ENCODE results near the gene CFDP1.
"Not testable (repeated sequence)": the region's sequence is repeated elsewhere in the genome, so short reads cannot be mapped to it uniquely, and the experiment has no call there.

Gene CFDP1

DNA sequence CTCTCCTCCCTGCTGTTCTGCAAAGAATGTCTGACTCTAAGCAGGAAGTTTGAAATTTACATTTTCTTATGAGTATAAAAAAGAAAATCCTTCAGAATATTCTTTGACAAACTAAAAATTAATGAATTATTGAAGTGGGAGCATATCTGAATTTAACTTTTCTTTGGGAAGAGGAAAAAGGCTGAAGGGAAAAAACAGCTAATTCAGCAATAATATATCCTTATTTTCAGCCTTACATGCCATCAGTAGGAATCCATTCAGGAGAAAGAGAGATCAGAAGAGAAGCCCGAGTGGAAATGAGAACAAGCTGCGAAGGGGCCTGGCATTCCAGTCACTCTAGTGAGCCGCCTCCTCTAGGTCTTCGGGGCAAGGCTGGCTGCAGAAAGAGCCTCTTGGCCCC lies 140.1 kb downstream of the CFDP1 start:
- no peak for DNase-seq (ENCODE audit: low read depth)

DNA sequence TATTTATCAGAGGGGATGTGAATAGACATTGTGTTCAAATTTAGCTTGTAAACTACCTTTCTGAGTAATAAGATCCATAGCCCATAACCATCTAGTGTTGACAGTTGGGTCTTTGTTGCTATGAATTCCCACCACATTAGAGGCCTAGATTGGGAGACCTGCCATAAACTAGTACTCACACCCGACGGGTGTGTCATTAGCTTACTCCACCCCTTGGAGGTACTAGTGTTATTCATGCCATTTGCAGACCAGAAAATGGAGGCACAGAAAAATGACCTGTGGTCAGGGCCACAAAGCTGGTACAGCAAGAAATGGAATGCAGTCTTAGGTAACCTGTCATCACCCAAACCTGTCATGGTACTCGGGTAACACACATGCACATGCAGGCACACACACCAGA lies 140.6 kb downstream of the CFDP1 start:
- no peak for DNase-seq (ENCODE audit: low read depth)

DNA sequence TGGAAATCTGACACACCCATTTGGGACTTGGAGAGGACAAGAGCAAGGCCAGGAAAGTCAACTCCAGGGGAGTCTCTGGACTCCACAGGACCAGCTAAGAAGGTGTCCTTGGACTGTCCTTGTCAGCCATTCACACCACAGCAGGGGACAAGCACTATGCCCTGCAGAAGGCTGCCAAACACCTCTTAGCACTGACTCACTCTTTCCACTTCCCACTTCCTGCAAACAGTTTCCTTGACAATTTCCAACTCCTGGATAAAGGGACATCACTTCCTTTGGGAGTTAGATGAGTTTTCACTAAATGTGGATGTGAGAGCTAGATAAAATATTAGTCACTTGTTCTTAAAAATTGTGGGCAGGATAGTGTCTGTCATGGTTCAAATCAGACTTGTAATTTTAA lies 144.1 kb downstream of the CFDP1 start:
- no peak for DNase-seq (ENCODE audit: low read depth)

DNA sequence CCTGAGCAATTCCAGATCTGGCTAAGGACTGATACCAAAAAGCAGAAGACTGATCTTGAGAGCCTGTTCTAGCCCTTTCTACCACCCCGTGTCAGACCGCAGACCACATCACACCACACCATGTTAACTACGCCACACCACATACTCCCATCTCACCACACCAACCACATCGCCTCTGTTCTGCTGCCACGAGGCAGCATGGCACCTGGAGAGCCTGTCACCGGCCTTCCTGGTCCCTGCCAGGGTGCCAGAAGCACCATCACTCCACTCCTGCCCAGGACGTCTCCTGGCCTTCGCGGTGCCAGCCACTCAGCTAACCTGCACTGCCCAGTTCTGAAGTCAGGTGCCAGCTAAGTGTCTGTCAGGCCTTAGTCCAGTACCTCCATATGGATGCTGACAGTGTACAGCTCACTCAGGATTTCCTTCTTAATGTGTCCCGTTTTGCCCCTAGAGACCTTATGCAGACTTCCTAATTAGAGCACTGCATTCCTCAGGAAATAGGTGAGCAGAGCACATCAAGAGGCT lies 144.6 kb downstream of the CFDP1 start:
- DNase-seq (ENCODE audit: low read depth) = peak; percentile 25

DNA sequence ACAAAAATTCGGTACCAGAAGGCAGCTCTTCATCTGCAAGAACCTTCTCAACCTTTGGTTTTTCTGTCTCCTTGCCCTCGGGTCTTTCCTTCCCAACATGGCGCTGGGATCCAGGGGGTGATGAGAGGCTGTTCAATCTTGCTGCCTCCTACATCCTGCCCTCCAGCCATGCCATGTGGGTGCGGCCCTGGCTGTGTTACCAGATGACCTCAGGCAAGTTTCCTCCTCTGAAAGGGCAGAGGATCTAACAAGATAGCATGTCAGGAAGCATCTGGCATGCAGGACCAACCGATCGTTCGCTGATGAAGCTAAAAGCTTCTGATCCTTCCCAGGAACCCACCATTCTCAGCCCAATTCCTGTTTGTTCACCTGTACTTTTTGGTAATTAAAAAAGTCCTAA lies 145.1 kb downstream of the CFDP1 start:
- no peak for DNase-seq (ENCODE audit: low read depth)

DNA sequence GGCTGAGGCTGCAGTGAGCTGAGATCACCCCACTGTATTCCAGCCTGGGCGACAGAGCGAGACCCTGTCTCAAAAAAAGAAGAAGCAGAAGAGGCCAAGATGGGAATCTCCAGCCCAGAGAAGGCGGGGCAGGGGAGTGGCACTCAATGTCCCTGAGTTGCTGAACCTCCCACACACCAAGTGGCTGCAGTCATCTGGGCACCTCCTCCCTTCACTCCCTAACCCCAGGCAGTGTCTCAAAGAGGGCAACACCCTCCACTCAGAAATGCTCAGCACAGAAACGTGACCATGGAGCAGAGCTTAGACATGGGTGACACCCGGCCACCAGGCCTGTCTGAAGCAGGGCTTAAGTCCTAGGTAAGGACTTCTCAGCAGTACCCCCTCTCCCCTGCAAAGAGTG lies 145.6 kb downstream of the CFDP1 start:
- DNase-seq (ENCODE audit: low read depth) = no peak

DNA sequence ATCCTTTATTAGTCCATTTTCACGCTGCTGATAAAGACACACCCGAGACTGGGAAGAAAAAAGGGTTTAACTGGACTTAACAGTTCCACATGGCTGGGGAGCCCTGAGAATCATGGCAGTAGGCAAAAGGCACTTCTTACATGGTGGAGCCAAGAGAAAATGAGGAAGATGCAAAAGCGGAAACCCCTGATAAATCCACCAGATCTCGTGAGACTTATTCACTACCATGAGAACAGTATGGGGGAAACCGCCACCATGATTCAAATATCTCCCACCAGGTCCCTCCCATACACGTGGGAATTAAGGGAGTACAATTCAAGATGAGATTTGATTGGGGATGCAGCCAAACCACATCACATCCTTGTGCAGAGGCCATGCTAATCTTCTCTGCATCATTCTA lies 146.9 kb downstream of the CFDP1 start:
- no peak for DNase-seq (ENCODE audit: low read depth)

DNA sequence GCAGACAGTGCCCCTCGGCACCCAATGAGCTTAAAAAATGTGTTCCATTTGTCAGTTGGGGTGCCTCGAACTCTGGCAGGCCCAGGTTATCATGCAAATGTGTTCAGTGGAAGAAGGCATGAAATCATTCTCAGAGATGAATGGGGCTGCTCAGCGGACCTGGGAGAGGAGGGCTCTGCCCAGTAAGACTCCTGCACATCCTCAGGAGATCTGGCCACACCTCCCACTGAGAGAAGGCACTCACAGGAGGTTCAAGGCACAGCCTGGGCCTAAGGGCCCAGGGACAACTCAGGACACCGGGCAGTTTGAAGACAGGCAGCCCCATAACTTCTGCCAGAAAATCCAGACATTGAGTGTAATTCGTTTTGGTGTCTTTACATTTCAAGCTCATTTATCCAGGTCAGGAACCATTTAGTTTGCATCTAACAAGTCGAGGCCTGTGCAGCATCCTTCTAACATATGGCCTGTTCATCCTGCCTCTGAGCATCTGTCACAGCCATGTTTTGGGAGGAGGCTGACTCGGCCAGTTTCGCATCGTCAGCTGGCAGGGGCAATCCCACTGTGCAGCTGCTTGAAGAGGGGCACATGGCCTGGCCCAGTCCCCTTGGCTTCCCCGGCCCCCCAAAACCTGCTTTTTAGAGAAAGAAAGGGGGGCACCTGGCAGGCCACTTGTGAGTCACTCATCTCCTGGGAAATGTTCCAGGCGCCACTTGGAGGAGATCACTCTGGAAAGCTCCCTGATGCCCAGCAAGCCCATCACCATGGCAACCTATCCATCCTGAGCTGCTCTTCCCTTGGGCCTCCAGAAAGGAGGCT lies 150.6 kb downstream of the CFDP1 start:
- no peak for DNase-seq (ENCODE audit: low read depth)

DNA sequence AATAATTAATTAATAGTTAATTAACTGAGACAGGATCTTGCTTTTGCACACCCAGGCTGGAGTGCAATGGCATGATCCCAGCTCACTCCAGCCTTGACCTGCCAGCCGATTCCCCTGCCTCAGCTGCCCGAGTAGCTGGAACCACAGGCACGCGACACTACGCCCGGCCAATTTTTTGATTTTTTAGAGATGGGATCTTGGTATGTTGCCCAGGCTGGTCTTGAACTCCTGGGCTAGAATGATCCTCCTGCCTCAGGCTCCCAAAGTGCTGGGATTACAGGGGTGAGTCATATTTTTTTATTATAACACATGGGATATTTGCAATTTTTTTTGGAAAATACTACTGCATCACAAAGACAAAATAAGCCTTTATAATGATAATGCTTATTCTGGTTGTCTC lies 151.5 kb downstream of the CFDP1 start:
- no peak for DNase-seq (ENCODE audit: low read depth)

DNA sequence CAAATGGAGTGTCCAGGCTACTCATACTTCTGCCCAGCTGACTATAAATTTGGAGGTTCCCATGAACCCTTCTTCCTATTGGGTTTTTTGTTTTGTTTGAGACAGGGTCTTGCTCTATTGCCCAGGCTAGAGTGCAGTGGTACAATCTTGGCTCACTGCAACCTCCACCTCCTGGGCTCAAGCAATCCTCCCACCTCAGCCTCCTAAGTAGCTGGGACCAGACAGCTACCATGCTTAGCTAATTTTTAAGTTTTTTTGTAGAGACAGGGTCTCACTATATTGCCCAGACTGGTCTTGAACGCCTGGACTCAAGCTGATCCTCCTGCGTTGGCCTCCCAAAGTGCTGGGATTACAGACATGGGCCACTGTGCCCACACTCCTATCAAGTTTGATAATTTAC lies 152.3 kb downstream of the CFDP1 start:
- DNase-seq (ENCODE audit: low read depth) = not testable (repeated sequence)

DNA sequence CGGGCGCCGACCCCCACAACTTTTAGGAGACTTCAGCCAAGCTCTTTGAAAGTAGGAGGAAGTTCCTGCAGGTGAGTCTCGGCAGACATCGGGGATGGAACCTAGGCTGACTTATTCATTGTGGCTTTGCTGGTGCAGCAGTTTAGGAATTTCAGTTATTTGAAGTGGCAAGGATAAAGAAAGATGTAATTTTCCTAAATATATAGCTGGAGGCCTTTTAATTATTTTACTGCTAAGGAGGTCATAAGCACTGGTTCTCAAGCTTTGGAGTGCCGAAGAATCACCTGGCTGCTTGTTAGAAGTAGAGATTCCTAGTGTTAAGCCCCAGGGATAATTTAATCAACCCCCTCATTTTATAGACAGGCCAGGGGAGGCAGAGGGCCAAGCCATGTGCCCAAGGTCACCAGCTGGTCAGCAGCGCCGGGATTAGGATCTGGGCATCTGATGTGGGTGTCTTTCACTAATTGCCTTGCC lies 152.9 kb downstream of the CFDP1 start:
- DNase-seq (ENCODE audit: low read depth) = no peak

DNA sequence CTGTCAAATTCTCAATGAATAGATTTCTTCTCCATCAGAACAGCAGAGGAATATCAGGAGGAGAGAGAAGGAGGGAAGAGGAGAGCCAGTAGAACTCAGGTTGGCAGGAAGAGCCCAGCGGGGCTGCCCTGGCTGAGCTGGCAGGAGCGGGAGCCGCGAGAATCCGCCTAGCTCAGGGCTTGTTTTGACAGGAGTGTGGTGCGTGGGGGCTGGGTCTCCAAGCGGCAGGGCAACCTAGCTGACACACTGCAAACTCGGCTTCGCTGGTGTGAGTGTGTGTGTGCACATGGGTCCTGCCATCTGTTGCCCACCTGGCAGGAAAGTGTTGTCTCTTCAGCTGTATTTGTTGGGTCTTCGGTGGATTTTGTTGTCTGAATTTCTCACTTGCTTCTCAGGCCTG lies 154.0 kb downstream of the CFDP1 start:
- DNase-seq (ENCODE audit: low read depth) = no peak

DNA sequence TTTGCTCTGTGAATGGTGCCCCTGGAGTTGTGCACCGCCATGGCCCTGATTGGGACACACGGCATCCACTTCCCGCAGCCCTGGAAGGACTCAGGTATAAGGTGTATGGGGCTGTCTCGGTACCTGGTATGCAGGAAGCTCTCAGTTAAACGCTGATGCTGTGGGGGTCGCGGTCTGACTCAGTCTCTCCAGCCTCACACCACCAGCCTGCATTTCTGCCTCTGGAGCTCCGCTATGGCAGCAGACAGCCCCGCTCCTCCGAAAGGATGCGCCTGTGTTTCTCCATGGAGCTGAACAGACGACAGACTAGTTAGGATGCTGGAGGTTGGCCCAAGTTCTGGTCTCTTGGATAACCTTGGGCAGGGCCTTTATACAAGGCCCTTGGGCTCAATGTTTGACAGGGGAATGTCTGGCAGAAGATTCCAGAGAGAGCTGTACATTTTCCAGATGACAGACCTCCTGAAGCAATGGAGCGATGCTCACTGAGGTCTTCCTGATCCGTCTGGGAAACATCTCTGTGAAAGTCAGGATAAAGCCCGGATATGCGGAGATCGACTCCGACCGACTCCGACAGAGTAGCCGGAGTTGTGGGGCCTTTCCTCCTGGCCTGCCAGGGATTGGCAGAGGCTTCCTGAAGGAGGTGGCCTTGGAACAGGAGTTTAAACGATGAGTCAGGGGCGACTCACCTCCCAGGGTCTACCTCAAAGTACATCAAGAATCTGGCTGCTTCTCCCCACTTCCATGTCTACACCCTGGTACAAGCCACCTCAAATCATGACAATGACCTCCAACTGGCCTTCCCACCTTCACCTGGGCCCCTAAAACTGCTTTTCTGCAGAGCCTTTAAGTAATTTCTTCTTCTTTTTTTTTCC lies 160.0 kb downstream of the CFDP1 start:
- DNase-seq (ENCODE audit: low read depth) = no peak

DNA sequence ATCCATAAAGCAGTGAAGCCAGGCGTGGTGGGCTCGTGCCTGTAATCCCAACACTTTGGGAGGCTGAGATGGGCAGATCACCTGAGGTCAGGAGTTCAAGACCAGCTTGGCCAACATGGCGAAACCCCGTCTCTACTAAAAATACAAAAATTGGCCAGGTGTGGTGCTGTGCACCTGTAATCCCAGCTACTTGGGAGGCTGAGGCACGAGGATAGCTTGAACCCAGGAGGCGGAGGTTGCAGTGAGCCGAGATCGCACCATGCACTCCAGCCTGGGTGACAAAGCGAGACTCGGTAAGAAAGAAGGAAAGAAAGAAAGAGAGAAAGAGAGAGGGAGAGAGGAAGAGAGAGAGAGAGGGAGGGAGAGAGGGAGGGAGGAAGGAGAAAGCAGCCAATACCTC lies 160.7 kb downstream of the CFDP1 start:
- not testable (repeated sequence) for DNase-seq (ENCODE audit: low read depth)

DNA sequence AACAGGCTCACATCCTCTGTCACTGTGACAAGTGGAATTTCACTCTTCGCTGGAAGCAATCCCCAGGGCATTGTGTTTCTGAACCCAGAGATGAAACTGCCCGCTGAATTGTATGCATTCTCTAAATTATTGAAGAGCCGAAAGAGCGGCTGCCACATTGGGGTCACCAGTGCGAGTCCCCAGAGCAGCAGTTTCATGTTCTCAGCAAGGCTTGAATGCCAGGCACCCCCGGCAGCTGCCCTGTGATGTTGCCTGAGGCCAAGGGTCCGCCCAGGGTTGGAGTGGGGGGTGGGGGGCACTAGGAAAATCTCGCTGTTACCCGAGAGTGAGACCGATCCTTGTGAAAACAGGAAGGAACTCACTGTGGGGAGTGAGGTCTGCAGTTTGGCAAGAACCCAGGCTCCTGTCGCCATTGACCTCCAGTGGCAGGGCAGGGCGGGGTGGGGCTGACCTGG lies 161.2 kb downstream of the CFDP1 start:
- no peak for DNase-seq (ENCODE audit: low read depth)

DNA sequence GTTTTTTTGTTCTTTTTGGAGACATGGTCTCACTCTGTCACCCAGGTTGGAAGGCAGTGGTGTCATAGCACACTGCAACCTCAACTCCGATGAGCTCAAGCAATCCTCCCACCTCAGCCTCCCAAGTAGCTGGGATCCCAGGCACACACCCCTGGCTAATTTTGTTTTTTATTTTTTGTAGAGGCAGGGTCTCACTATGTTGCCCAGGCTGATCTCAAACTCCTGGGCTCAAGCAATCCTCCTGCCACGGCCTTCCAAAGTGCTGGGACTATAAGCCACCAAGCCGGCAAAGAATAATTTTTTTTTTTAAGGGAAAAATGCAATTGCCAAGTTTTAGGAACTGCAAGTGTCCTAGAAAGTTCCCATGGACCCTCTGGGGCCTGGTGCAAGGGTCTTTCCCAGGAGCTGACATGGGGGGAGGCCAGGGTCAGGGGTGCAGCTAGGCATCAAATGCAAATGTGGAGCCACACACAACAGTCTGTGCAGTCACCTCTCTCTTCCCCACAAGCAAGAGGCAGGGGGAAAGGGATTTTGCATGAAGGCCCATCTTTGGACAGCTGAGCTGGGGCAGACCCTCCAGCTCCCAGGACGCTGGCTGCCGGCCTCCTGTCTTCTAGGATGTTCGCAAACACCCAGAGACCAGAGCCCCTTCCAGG lies 161.7 kb downstream of the CFDP1 start:
- no peak for DNase-seq (ENCODE audit: low read depth)

DNA sequence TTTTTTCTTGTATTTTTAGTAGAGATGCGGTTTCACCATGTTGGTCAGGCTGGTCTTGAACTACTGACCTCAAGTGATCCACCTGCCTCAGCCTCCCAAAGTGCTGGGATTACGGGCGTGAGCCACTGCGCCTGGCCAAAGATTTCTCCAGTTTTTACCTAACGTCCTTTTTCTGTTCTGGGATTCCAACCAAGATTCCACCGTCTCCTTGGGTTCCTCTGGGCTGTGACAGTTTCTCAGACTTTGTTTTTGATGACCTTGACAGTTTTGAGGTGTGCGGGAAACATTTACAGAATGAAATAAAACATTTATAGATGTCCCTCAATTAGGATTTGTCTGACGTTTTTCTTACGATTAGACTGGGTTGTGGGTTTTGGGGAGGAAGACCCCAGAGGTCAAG lies 163.9 kb downstream of the CFDP1 start:
- not testable (repeated sequence) for DNase-seq (ENCODE audit: low read depth)

DNA sequence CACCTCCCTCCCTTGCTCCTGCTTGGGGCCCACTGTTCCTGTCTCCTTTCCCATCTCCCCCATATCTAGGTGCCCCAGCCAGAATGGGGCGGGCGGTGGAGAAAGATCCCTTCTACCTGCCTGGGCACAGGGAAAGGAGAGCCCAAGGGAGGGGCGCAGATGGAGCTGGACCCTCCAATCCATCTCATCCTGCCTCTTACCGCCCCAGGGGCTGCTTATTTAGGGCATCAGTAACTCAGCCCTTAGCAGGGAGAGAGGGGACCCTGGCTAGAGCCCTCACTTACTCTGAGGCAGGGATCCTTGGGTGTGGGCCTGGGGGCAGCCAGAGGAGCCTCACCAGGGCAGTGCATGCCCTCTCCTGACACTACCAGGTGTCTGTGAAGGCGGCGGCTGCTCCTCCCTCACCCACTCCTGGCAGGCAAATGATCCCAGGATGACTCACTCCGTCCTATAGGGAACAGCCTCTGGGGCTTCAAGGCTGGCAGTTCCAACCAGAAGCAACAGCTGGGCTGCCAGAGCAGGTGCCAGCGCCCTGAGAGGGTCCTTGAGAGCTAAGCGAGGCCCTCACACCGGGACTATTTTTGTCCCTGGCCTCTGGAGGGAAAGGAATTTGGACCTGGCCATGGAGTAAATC lies 165.6 kb downstream of the CFDP1 start:
- no peak for DNase-seq (ENCODE audit: low read depth)

DNA sequence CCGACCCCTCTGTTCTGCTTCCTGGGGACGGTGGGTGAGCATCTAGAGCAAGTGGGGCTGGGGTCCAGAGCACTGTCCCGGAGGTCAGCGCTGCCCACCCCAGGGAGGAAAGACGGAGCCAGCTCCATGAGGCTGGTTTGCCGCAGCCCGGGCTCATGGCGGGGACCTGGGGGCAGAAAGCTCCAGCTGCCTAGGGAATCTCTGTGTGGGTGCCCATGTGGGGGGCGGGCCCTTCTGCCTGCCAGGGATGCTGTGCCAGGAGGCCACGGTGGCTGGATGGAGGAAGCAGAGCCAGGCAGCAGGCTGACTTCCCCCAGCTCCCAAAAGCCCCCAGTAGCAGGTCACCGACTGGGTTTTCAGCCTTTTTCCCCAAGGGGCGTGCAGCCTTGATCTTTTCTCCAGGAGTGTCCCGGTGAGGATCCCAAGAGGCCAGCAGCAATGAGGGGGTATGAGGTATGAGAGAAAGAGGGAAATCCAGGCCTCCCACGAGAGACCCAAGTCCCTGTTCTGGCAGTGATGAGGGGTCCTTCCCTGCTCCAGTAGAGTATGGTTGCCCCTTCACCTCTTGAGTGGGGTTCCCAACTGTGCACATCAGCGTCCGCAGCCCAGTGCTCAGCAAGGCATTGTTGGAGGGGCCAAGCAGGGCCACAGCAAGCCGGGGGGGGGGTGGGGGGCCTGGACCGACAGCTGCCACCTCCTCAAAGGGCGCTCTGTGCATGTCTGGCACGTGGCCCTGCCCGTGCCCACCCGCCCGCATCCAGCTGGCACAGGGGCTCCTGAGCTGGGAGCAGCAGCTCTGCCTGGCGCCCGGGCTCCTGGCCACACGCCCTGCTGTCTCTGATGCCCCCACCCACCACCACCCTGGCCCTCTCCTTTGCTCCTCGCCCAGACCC lies 166.3 kb downstream of the CFDP1 start:
- no peak for DNase-seq (ENCODE audit: low read depth)

DNA sequence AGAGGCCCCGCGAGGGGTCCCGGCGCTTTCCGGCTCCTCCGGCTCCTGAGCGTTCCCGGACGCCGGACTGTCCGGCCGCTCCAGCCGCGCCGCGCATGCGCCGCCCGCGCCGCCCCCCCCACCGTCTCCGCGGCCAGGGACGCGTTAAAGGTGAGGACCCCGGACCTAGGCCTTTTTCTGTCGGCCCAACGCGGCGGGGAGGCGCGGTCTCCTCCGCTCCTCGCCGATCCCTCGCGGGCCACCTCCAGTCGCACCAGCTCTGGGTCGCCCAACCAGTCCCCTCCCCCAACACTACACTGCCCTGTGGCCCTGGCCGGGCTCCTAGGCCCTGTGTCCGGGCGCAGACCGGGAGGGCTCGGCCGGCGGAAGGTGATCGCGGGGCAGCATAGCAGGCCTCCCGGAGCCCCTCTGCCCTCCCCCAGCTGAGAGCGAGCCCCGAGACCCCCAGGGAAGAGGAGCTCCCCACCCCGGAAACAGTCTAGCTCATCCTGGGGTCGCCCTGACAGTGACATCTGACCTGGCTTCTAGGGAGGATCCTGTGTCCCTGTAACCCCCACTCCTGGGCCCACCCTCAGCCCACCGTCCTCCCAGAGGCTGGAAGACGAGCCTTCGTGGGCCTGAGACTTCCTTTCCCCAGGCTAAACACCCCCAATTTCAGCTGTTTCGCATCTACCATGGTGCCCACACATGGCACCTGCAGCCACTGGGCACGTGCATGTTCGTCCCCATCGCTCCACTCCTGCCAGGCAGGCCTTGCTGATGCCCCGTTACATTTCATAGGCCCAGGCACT lies 167.2 kb downstream of the CFDP1 start:
- DNase-seq (ENCODE audit: low read depth) = no peak
